Measurements from ENCODE around the gene IRS1.

GRCh38 chr2:226733927-226734564, 65.6 kb downstream of the IRS1 start:
- TF ChIP-seq EP300 (IDR thresholded peaks at IDR 0.05; ENCODE audit: borderline replicate concordance): no peak
- no peak for TF ChIP-seq USF1 (IDR thresholded peaks at IDR 0.05)
- TF ChIP-seq RAD21 (IDR thresholded peaks at IDR 0.05; ENCODE audit: low read depth): no peak
- TF ChIP-seq FOXM1 (IDR thresholded peaks at IDR 0.05; ENCODE audit: borderline replicate concordance, low read depth): no peak
- TF ChIP-seq TAF1 (IDR thresholded peaks at IDR 0.05; ENCODE audit: low read depth): no peak
- TF ChIP-seq CEBPB (IDR thresholded peaks at IDR 0.05): no peak
- TF ChIP-seq CREB1 (IDR thresholded peaks at IDR 0.05; ENCODE audit: low read depth): no peak
- no peak for TF ChIP-seq MAX (IDR thresholded peaks at IDR 0.05)

Data from Ishikawa (cell line).